Gastrocnemius medialis (tissue), 4 donors: ENCODE measurements around the gene MED12L.

Experiments used
- CTCF ChIP-seq, 5 experiments: fragments of 450-650 bp in 3 of 5; fragments of 200-600 bp in 2 of 5; sonication (generic) in 2 of 5; IDR thresholded peaks in 4 of 5; conservative IDR thresholded peaks in 1 of 5; 1 replicate in 4 of 5; 2 replicates in 1 of 5; pipeline ENCODE4 v1.5.1; 2016 to 2019; ENCODE audit warnings: antibody characterized with exemption in 5 of 5, mild to moderate bottlenecking in 3 of 5, moderate library complexity in 3 of 5
- POLR2A ChIP-seq, 2 donors: fragments of 450-650 bp; IDR thresholded peaks; one replicate each; pipeline ENCODE4 v1.6.1; 2017; ENCODE audit warnings: antibody characterized with exemption in 2 of 2, mild to moderate bottlenecking in 2 of 2, moderate library complexity in 2 of 2

DNA sequence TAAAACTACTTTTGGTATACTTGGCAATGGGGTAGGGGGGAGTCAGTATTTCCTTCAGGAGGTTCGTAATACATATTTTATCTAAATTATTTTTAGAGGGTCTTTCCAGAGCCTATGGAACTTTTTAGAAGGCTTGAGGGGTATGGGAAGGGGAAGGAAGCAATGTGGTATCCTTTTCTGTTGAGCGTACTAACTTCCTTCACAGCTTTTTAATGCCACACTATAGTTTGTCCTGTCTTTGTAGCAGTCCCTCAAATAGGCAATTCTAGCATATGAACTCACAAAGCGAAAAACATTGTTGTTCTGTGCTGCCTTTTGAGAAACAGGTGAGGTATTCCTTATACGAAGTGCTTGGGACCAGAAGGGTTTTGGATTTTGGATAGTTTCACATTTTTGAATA, 266.2 kb downstream of the MED12L start:
- TF ChIP-seq POLR2A (IDR thresholded peaks at IDR 0.05), result no peak
- TF ChIP-seq CTCF (IDR thresholded peaks at IDR 0.05 in 4 of 5, conservative IDR thresholded peaks at IDR 0.05 in 1 of 5), result no peak
